Lower leg skin (tissue), 4 donors: ENCODE measurements around the gene DTX1. TPM values are rescaled to one million over a fixed set of nuclear protein-coding genes. Genes with fewer than 3 reads are reported as not detected.

Experiments
- DNase-seq, 2 donors: peaks; one replicate each; pipeline ENCODE4 v3.0.0-alpha.2; 2019; ENCODE audit warnings: low spot score in 2 of 2
- H3K4me3 ChIP-seq: fragments of 200-600 bp; sonication (generic); 2 replicates; pipeline ENCODE4 v1.5.1; 2017; ENCODE audit warnings: mild to moderate bottlenecking, low read depth; ENCODE audit not compliant: poor library complexity, severe bottlenecking
- POLR2A ChIP-seq, 2 donors: fragments of 450-650 bp; IDR thresholded peaks; one replicate each; pipeline ENCODE4 v1.6.1; 2016 to 2017; ENCODE audit warnings: antibody characterized with exemption in 2 of 2, mild to moderate bottlenecking in 1 of 2, moderate library complexity in 1 of 2
- WGBS, 2 donors: methylation state at CpG; one replicate each; pipeline ENCODE4 v1.1.5; 2018; 5-methylcytosine and 5-hydroxymethylcytosine counted together
- intact Hi-C: fragments of 100-400 bp; cut with DNase I; formaldehyde crosslinking; loops from one replicate; pipeline ENCODE4 v1.15.0; 2023; ENCODE audit warnings: low total_unique reads
- total RNA-seq, 4 donors: library from RNA; depleted of rRNA; stranded (reverse); fragments of >200 nt; gene quantifications; one replicate each; pipeline ENCODE4 v1.1.0, GENCODE V29; 2016
- TF ChIP-seq, protein P1 (sequence below), 3 donors: fragments of 450-650 bp; IDR thresholded peaks; one replicate each; pipeline ENCODE4 v1.5.1; 2016; ENCODE audit warnings: antibody characterized with exemption in 3 of 3, mild to moderate bottlenecking in 3 of 3, moderate library complexity in 2 of 3

DTX1 gene
- total RNA-seq, 4 donors from 2014 or later = 1.5 to 5.0 (median 3.4) TPM

DNA sequence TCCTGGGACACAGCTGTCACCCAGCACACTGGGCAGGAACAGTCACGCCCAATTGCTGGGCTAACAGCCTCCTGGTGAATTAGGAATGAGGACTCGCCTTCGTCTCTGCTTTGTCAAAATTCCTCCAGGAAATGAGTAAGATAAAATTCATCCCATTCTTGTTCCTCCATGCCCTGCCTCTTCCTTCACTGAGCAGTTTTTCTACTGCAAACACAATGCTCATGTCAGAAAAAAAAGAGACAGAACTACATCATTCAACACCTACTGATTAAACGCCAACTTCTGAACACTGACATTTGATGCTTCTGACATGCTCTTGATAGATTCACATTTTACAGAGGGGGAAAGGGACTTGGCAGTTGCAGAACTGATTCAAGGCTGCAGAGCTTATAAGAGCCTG is 37.5 kb upstream of the DTX1 start:
- 30 to 31% methylated on average over 4 of the region's 4 CpGs for WGBS, 2 donors
- TF ChIP-seq, protein P1, sequence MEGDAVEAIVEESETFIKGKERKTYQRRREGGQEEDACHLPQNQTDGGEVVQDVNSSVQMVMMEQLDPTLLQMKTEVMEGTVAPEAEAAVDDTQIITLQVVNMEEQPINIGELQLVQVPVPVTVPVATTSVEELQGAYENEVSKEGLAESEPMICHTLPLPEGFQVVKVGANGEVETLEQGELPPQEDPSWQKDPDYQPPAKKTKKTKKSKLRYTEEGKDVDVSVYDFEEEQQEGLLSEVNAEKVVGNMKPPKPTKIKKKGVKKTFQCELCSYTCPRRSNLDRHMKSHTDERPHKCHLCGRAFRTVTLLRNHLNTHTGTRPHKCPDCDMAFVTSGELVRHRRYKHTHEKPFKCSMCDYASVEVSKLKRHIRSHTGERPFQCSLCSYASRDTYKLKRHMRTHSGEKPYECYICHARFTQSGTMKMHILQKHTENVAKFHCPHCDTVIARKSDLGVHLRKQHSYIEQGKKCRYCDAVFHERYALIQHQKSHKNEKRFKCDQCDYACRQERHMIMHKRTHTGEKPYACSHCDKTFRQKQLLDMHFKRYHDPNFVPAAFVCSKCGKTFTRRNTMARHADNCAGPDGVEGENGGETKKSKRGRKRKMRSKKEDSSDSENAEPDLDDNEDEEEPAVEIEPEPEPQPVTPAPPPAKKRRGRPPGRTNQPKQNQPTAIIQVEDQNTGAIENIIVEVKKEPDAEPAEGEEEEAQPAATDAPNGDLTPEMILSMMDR (IDR thresholded peaks at IDR 0.05) = no peak
- TF ChIP-seq POLR2A (IDR thresholded peaks at IDR 0.05) = no peak
- intact Hi-C loops = no loop called here
- no peak overlapping the region for H3K4me3 ChIP-seq
- no peak for DNase-seq

DNA sequence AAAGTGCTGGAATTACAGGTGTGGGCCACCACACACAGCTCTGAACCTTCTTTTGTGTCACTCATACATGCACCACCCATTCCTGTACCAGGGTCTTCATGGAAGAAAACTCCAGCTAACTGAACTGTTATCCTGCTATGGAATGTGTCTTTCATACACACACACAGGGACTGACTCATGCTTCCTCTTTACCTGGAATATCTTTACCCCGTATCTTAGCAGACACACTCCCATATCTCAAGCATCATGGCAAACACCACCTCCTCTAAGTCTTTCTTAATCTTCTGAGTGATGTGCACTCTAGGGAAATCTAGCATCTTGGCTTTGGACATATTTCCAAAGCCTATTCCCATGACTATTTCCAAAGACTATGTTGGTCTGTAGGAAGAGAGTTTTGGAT is 35.0 kb upstream of the DTX1 start:
- DNase-seq = no peak
- intact Hi-C loops = no loop called here
- 72 to 81% methylated on average over 1 of the region's 1 CpG for WGBS, 2 donors

DNA sequence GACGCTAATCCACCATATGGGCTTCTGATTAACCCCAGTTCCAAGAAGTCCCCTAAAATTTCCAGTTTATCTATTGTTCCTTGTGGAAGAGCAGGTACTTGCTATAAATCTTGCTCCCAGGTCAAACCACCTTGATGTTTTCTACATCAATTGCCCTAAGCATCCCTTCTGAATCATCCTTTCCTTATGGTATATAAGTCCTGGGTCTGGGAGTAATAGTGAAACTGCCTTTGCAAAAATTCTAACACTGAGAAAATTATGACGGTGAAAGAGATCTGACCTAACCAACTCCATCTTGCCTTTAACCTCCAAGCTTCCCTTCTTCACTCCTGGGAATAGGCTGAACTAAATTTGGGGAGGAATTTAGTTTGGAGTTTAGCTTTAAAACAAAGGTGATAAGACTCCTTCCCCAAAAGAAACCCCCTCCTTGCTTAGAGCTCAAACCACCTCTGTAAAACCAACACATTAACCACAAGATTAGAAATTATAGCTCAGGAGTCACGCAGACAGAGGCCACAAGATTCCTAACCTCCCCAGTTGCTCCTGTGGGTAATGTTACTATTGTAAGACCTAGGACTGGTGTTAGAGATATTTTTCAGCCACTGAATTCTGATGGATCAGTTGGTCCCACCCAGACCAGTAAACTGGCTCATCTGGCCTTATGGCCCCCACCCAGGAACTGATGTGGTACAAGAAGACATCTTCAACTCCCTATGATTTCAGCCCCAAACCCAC is 33.8 kb upstream of the DTX1 start:
- 90 to 92% methylated on average over 3 of the region's 3 CpGs for WGBS, 2 donors
- TF ChIP-seq, protein P1 (IDR thresholded peaks at IDR 0.05) = no peak

More for the DNA sequence above, 35.0 kb upstream of the DTX1 start:
- no peak for TF ChIP-seq POLR2A (IDR thresholded peaks at IDR 0.05)
- TF ChIP-seq, protein P1 (IDR thresholded peaks at IDR 0.05) = no peak
- H3K4me3 ChIP-seq = no peak overlapping the region

DNA sequence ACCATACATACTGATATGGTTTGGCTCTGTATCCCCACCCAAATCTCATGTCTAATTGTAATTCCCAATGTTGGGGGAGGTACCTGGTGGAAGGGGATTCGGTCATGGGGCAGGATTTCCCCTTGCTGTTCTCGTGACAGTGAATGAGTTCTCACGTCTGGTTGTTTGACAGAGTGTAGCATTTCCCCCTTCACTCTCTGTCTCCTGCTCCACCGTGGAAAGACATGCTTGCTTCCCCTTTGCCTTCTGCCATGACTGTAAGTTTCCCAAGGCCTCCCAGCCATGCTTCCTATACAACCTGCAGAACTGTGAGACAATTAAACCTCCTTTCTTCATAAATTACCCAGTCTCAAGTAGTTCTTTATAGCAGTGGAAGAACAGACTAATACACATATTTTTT is 28.8 kb upstream of the DTX1 start:
- WGBS, 2 donors = 53 to 58% methylated on average over 4 of the region's 4 CpGs
- intact Hi-C loops = no loop called here

More for the DNA sequence above, 33.8 kb upstream of the DTX1 start:
- DNase-seq = no peak
- intact Hi-C loops = no loop called here
- H3K4me3 ChIP-seq = no peak overlapping the region

DNA sequence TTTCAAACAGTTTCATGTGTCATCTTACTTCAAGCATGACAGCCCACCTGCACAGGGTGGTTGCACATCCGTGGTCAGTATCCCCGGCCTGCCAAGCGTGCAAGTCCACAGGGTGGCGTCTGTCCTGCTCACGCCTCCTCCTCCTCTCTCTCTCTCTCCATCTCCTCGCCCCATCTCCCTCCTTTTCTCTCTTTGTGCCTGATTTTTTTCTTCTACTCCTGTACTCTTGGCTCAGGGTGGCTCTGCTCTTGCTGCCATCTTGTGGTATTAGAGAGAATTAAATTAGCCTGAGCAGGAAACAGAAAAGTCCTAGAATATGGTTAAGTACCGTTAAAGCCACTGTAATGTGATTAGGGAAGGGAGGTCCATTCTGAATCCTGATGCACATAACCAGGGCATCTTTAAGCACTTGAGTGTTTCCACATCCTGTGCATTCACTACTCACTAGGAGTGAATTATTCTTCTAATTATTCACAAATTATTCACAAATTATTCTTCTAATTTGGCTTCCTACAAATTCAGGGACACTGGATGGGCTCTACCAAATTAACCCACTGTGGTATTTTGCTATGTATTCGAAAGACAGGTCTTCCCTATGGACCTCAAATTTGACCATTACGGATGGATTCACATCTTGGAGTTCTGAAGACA is 25.5 kb upstream of the DTX1 start:
- intact Hi-C loops = loop anchor here (5.0 kb wide), 1 partner anchor 134 kb away; no protein-coding TSS in a partner anchor
- peak in 1 of 2 donors; percentile 22 for DNase-seq
- WGBS, 2 donors = 12 to 13% methylated on average over 9 of the region's 9 CpGs
- TF ChIP-seq, protein P1 (IDR thresholded peaks at IDR 0.05) = no peak
- TF ChIP-seq POLR2A (IDR thresholded peaks at IDR 0.05) = no peak
- no peak overlapping the region for H3K4me3 ChIP-seq

More for the DNA sequence above, 28.8 kb upstream of the DTX1 start:
- TF ChIP-seq, protein P1 (IDR thresholded peaks at IDR 0.05) = no peak
- no peak for DNase-seq
- H3K4me3 ChIP-seq = no peak overlapping the region
